Measurements from ENCODE around the gene HIVEP3.

GRCh38 chr1:41615316-41615715, 303.4 kb downstream of the HIVEP3 start:
- TF ChIP-seq POLR2AphosphoS5 (IDR thresholded peaks at IDR 0.05; ENCODE audit: low read depth, low read length) (no peak), TAF1 (IDR thresholded peaks at IDR 0.05; ENCODE audit: borderline replicate concordance, insufficient read depth, low read length) (no peak), FOXP2 (optimal IDR thresholded peaks at IDR 0.05; ENCODE audit: borderline replicate concordance, extremely low read depth, extremely low read length, insufficient read depth) (no peak), REST (IDR thresholded peaks at IDR 0.05; ENCODE audit: insufficient read depth in 1 of 2, low read depth in 2 of 2, low read length in 2 of 2) (no peak)
